Keratinocyte (primary cell): ENCODE data around the gene NPIPB6. TPM values are rescaled to one million over a fixed set of nuclear protein-coding genes. Genes with fewer than 3 reads are reported as not detected.

ENCODE experiments used
- DNase-seq: peaks from one replicate; pipeline ENCODE4 v3.0.0-alpha.2; 2011; ENCODE audit warnings: low read depth, missing footprints, low spot score
- FAIRE-seq: peaks from 2 replicates; lab custom pipeline; 2011; peaks lifted over from hg19 to GRCh38; lab: Jason Lieb, UNC
- H2AFZ ChIP-seq: 2 replicates; pipeline ENCODE4 v1.6.0; 2012; ENCODE audit warnings: low read length, control low read depth, inconsistent platforms; ENCODE audit not compliant: control insufficient read depth
- H3K27ac ChIP-seq: 2 replicates; pipeline ENCODE4 v1.5.1; 2011; ENCODE audit warnings: low read length; ENCODE audit not compliant: control insufficient read depth, insufficient read depth
- H3K27me3 ChIP-seq: 3 replicates; pipeline ENCODE4 v1.6.0; 2011; ENCODE audit warnings: low read length; ENCODE audit not compliant: control insufficient read depth, insufficient read depth; ENCODE audit errors: extremely low read depth
- H3K36me3 ChIP-seq, 2 experiments: 2 replicates in 1 of 2; 3 replicates in 1 of 2; pipeline ENCODE4 v1.5.1; 2011; ENCODE audit warnings: low read length in 2 of 2, mild to moderate bottlenecking in 1 of 2; ENCODE audit not compliant: control insufficient read depth in 2 of 2, insufficient read depth in 2 of 2; ENCODE audit errors: extremely low read depth in 1 of 2
- H3K4me1 ChIP-seq: 3 replicates; pipeline ENCODE4 v1.5.1; 2011; ENCODE audit warnings: low read length; ENCODE audit not compliant: control insufficient read depth, insufficient read depth; ENCODE audit errors: extremely low read depth
- H3K4me2 ChIP-seq: 3 replicates; pipeline ENCODE4 v1.6.0; 2011; ENCODE audit warnings: low read depth, low read length; ENCODE audit not compliant: control insufficient read depth, insufficient read depth; ENCODE audit errors: extremely low read depth
- H3K4me3 ChIP-seq, 3 experiments: fragments of 200-600 bp in 1 of 3; sonication (generic) in 1 of 3; 2 replicates in 2 of 3; 3 replicates in 1 of 3; pipeline ENCODE4 v1.5.1; 2011 to 2016; ENCODE audit warnings: low read length in 3 of 3, mild to moderate bottlenecking in 3 of 3, control low read depth in 2 of 3, inconsistent platforms in 1 of 3, low read depth in 1 of 3, mixed read lengths in 1 of 3, mixed run types in 1 of 3, moderate library complexity in 1 of 3; ENCODE audit not compliant: control insufficient read depth in 2 of 3, insufficient read depth in 2 of 3; ENCODE audit errors: extremely low read depth in 1 of 3
- H3K79me2 ChIP-seq: 2 replicates; pipeline ENCODE4 v1.6.0; 2012; ENCODE audit warnings: low read length; ENCODE audit not compliant: control insufficient read depth, insufficient read depth
- H3K9ac ChIP-seq: 3 replicates; pipeline ENCODE4 v1.6.0; 2011; ENCODE audit warnings: low read length; ENCODE audit not compliant: control insufficient read depth, insufficient read depth; ENCODE audit errors: extremely low read depth
- H3K9me1 ChIP-seq: 3 replicates; pipeline ENCODE4 v1.6.0; 2011; ENCODE audit warnings: low read length; ENCODE audit not compliant: control insufficient read depth, insufficient read depth; ENCODE audit errors: extremely low read depth
- H3K9me3 ChIP-seq: 2 replicates; pipeline ENCODE4 v1.5.1; 2012; ENCODE audit warnings: low read depth, low read length; ENCODE audit not compliant: control insufficient read depth
- H4K20me1 ChIP-seq: 3 replicates; pipeline ENCODE4 v1.6.0; 2011; ENCODE audit warnings: low read length; ENCODE audit not compliant: control insufficient read depth, insufficient read depth; ENCODE audit errors: extremely low read depth
- CTCF ChIP-seq, 3 experiments: IDR thresholded peaks in 1 of 3; conservative IDR thresholded peaks in 1 of 3; optimal IDR thresholded peaks in 1 of 3; 2 replicates in 2 of 3; 3 replicates in 1 of 3; pipeline versions ENCODE3 to v1.5.1; 2011; ENCODE audit warnings: low read length in 3 of 3, mild to moderate bottlenecking in 3 of 3, moderate library complexity in 2 of 3, control low read depth in 1 of 3, inconsistent platforms in 1 of 3; ENCODE audit not compliant: insufficient read depth in 2 of 3; ENCODE audit errors: extremely low read depth in 1 of 3
- EZH2 ChIP-seq: IDR thresholded peaks from one replicate; pipeline ENCODE4 v1.6.1; 2012; ENCODE audit warnings: inconsistent platforms, mild to moderate bottlenecking, low read length, moderate library complexity
- dilution Hi-C: fragments of 300-500 bp; cut with MboI; formaldehyde crosslinking; loops from one replicate; pipeline ENCODE4 v1.7.0; 2020; ENCODE audit warnings: low sequenced_read_pairs; ENCODE audit not compliant: extremely low pct_ligation_motif_present
- polyA plus RNA-seq, 5 experiments: library from polyadenylated mRNA; depleted of rRNA in 3 of 5; stranded (reverse) in 3 of 5; stranded (forward) in 1 of 5; unstranded in 1 of 5; fragments of >200 nt; gene quantifications; 1 replicate in 1 of 5; 2 replicates in 3 of 5; 3 replicates in 1 of 5; pipeline versions ENCODE4 v1.2.1 to v1.2.3, GENCODE V29; 2011 to 2012; ENCODE audit warnings: missing spikeins in 2 of 5, low read depth in 1 of 5, low replicate concordance in 1 of 5
- small RNA-seq, 3 experiments: library from RNA; depleted of rRNA; stranded (forward); fragments of <200 nt; gene quantifications; one replicate each; pipeline ENCODE3, GENCODE V24; 2012; ENCODE audit warnings: low read depth in 3 of 3, low replicate concordance in 1 of 3; ENCODE audit not compliant: insufficient read length in 3 of 3

NPIPB6 gene
- polyA plus RNA-seq, 1 donor (not counting 4 experiments of a cell fraction or from before 2014, with no cell fraction given) = 0.38 TPM

GRCh38 chr16:28292731-28293600 lies 70.3 kb downstream of the NPIPB6 start:
- no peak for DNase-seq
- Histone ChIP-seq H3K27me3 (peaks cover 31% of the 10 kb centered on the region), H3K36me3 (no peaks in the 10 kb centered on the region), H3K4me3 (peak overlapping the region; percentile 37 to 62 (median 62)), H2AFZ (peak overlapping the region; percentile 8), H3K4me1 (peaks cover 7% of the 10 kb centered on the region), H4K20me1 (no peaks in the 10 kb centered on the region), H3K4me2 (peak overlapping the region; percentile 81), H3K27ac (no peak overlapping the region), H3K9ac (peak overlapping the region; percentile 33), H3K9me1 (no peaks in the 10 kb centered on the region), H3K79me2 (no peaks in the 10 kb centered on the region), H3K9me3 (no peaks in the 10 kb centered on the region)
- FAIRE-seq = no peak
- TF ChIP-seq EZH2 (peak; percentile 71), CTCF (optimal IDR thresholded peaks at IDR 0.05 in 1 of 3, IDR thresholded peaks at IDR 0.05 in 1 of 3, conservative IDR thresholded peaks at IDR 0.05 in 1 of 3; ENCODE audit: extremely low read depth in 1 of 3, insufficient read depth in 2 of 3, low read length in 3 of 3) (no peak)
- dilution Hi-C loops = no loop called here

Small RNAs within 50 kb of the gene (small RNA-seq; reads per million reads assigned to genes)
- 0 reads per million in 3 experiments for gene AC138904.2
- 0 reads per million in 3 experiments for gene MIR6862-1

Other genes starting within 250 kb of the NPIPB6 start
- 111 to 127 TPM (median 114 TPM) in 3 replicates for gene XPO6, start 151.5 kb downstream of the NPIPB6 start, polyA plus RNA-seq
- gene SBK1, start 71.0 kb downstream of the NPIPB6 start, polyA plus RNA-seq = 0.01 to 0.04 TPM (median 0.03 TPM) in 3 replicates
- 50.8 to 148 TPM (median 91.8 TPM) in 3 replicates for gene EIF3CL, start 40.3 kb upstream of the NPIPB6 start, polyA plus RNA-seq
- gene NPIPB7, start 108.8 kb upstream of the NPIPB6 start, polyA plus RNA-seq = 0.15 to 0.18 TPM in 2 of 3 replicates, not detected in the other
- 12.6 to 21.4 TPM (median 18.7 TPM) in 3 replicates for gene CLN3, start 128.6 kb upstream of the NPIPB6 start, polyA plus RNA-seq
- gene APOBR, start 131.1 kb upstream of the NPIPB6 start, polyA plus RNA-seq = 0.03 to 0.04 TPM in 2 of 3 replicates, not detected in the other
- not detected in 3 replicates for gene IL27, start 143.3 kb upstream of the NPIPB6 start, polyA plus RNA-seq
- 23.0 to 156 TPM (median 126 TPM) in 3 replicates for gene NUPR1, start 175.5 kb upstream of the NPIPB6 start, polyA plus RNA-seq
- 1.4 to 4.7 TPM (median 3.0 TPM) in 3 replicates for gene SGF29, start 190.4 kb upstream of the NPIPB6 start, polyA plus RNA-seq
- gene SULT1A2, start 233.5 kb upstream of the NPIPB6 start, polyA plus RNA-seq = 0.10 TPM in 1 of 3 replicates, not detected in the others
- gene SULT1A1, start 246.5 kb upstream of the NPIPB6 start, polyA plus RNA-seq = 0.96 to 1.6 TPM (median 1.2 TPM) in 3 replicates